ENCODE results near the gene EIF3J.

GRCh38 chr15:44541282-44541958 lies 4.5 kb downstream of the EIF3J start:
- no peak for TF ChIP-seq PAX5 (IDR thresholded peaks at IDR 0.05; ENCODE audit: borderline replicate concordance, low read depth, low read length)
- TF ChIP-seq BCLAF1 (IDR thresholded peaks at IDR 0.05) = no peak
- no peak for TF ChIP-seq CTCF (IDR thresholded peaks at IDR 0.05 in 2 of 3, conservative IDR thresholded peaks at IDR 0.05 in 1 of 3; ENCODE audit: control insufficient read depth in 2 of 3, extremely low read depth in 1 of 3, insufficient read depth in 1 of 3, low read depth in 3 of 3, low read length in 3 of 3)
- TF ChIP-seq TBL1XR1 (IDR thresholded peaks at IDR 0.05; ENCODE audit: low read depth, low read length) = no peak
- no peak for TF ChIP-seq SIX5 (IDR thresholded peaks at IDR 0.05; ENCODE audit: low read depth, low read length, severe bottlenecking)

Data from GM12878 (cell line).